NB4 (cell line): Measurements from ENCODE around the gene S100A14.

Source experiments
- MYC ChIP-seq: IDR thresholded peaks from 2 replicates; pipeline ENCODE4 v1.6.1; 2011; ENCODE audit warnings: low read depth, low read length
- POLR2A ChIP-seq: IDR thresholded peaks from 2 replicates; pipeline ENCODE4 v1.6.1; 2011; ENCODE audit warnings: mild to moderate bottlenecking; ENCODE audit not compliant: insufficient read length; ENCODE audit errors: extremely low read depth
- TF ChIP-seq, protein P1 (sequence below): IDR thresholded peaks from one replicate; pipeline ENCODE4 v1.5.1; 2012; ENCODE audit warnings: low read depth, low read length
- TF ChIP-seq, protein P2 (sequence below): IDR thresholded peaks from 2 replicates; pipeline ENCODE4 v1.6.1; 2011; ENCODE audit warnings: low read depth, low read length

DNA sequence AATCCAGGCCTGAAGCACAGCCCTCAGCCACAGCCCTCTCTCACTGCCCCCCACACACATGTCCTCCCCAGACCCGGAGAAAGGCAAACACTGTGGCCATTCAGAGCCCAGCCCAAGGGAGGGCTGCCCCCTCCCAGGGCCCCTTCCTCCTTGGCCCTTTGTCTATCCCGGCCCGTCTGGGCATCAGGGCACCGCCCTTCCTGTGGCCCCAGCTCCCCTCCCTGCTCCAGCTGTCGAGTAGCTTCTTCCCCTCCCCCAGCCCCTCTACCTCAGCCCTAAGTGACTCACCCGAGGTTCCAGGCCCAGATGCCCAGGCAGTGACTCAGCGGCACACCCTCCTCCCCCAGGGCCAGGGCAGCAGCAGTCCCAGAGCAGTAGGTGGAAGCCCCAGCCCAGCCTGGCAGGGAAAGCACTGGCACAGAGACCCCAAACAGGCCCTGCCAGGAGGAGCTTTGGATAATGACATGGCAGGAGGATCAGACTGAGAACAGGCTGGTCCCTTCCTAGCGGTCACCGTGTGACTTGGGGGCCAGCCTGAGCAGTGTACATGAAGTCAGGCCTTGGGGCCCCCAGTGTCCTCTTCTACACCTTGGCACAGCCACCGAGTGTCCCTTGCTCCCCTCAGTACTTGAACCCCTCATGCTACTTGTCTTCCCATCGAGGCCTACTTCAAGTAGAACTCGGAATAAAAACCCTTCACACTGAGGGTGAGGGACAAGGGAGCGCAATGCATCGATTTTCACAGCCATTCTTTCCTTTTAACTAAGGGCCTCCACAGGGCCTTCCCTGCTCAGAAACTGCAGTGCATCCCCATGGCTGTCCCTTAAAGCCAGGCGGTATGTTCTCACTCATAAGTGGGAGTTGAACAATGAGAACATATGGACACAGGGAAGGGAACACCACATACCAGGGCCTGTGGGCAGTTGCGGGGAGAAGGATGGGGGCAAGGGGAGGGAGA is 49.4 kb downstream of the S100A14 start:
- TF ChIP-seq, protein P1, sequence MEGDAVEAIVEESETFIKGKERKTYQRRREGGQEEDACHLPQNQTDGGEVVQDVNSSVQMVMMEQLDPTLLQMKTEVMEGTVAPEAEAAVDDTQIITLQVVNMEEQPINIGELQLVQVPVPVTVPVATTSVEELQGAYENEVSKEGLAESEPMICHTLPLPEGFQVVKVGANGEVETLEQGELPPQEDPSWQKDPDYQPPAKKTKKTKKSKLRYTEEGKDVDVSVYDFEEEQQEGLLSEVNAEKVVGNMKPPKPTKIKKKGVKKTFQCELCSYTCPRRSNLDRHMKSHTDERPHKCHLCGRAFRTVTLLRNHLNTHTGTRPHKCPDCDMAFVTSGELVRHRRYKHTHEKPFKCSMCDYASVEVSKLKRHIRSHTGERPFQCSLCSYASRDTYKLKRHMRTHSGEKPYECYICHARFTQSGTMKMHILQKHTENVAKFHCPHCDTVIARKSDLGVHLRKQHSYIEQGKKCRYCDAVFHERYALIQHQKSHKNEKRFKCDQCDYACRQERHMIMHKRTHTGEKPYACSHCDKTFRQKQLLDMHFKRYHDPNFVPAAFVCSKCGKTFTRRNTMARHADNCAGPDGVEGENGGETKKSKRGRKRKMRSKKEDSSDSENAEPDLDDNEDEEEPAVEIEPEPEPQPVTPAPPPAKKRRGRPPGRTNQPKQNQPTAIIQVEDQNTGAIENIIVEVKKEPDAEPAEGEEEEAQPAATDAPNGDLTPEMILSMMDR, result no peak
- TF ChIP-seq POLR2A (no peak), MYC (no peak)
- TF ChIP-seq, protein P2, sequence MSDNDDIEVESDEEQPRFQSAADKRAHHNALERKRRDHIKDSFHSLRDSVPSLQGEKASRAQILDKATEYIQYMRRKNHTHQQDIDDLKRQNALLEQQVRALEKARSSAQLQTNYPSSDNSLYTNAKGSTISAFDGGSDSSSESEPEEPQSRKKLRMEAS, result no peak
